ENCODE measurements around the gene TSPAN3.

DNA sequence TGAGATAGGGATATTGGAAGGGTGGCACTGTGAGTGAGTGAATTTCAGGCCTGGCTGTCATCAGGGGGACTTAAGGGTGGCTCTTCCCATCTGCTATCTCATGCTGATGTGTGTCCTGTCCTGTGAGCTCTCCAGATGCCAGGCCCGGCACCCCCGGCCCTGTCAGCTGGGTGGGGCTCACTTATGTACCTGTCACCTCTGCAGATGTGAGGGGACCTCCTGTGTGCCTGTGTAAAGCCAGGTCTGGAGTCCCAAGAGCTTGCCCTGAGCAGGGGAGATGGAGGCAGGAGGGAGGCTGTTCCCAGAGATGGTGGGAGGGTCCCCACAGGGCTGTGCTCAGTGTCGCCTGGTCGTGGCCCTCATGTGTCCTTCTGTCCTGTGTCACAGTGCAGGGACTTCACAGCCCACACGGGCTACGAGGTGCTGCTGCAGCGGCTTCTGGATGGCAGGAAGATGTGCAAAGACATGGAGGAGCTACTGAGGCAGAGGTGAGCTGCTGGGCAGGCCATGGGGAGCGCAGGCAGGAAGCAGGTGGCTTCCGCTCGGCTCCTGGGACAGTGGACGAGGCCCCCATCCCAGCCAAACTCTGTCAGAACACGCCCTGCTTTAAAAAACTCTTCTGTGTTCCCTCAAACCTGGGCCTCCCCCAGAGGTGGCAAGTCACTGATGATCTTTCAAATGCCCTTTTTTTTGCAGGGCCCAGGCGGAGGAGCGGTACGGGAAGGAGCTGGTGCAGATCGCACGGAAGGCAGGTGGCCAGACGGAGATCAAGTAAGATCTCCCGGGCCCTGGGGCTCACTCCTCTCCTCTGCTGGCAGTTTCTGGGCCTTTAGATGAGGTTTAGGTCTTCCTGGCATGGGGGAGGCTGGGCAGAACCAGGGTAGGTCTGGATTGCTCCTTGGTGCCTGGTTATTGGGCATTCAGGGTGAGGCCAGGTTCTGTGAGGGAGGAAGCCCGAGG lies 52.9 kb downstream of the TSPAN3 start:
- TF ChIP-seq, protein P1, sequence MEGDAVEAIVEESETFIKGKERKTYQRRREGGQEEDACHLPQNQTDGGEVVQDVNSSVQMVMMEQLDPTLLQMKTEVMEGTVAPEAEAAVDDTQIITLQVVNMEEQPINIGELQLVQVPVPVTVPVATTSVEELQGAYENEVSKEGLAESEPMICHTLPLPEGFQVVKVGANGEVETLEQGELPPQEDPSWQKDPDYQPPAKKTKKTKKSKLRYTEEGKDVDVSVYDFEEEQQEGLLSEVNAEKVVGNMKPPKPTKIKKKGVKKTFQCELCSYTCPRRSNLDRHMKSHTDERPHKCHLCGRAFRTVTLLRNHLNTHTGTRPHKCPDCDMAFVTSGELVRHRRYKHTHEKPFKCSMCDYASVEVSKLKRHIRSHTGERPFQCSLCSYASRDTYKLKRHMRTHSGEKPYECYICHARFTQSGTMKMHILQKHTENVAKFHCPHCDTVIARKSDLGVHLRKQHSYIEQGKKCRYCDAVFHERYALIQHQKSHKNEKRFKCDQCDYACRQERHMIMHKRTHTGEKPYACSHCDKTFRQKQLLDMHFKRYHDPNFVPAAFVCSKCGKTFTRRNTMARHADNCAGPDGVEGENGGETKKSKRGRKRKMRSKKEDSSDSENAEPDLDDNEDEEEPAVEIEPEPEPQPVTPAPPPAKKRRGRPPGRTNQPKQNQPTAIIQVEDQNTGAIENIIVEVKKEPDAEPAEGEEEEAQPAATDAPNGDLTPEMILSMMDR (IDR thresholded peaks at IDR 0.05; ENCODE audit: insufficient read depth, low read length), result no peak
- TF ChIP-seq GABPA (IDR thresholded peaks at IDR 0.05; ENCODE audit: low read depth), result no peak
- no peak for TF ChIP-seq POLR2AphosphoS5 (IDR thresholded peaks at IDR 0.05; ENCODE audit: low read depth)
- TF ChIP-seq, protein P2, sequence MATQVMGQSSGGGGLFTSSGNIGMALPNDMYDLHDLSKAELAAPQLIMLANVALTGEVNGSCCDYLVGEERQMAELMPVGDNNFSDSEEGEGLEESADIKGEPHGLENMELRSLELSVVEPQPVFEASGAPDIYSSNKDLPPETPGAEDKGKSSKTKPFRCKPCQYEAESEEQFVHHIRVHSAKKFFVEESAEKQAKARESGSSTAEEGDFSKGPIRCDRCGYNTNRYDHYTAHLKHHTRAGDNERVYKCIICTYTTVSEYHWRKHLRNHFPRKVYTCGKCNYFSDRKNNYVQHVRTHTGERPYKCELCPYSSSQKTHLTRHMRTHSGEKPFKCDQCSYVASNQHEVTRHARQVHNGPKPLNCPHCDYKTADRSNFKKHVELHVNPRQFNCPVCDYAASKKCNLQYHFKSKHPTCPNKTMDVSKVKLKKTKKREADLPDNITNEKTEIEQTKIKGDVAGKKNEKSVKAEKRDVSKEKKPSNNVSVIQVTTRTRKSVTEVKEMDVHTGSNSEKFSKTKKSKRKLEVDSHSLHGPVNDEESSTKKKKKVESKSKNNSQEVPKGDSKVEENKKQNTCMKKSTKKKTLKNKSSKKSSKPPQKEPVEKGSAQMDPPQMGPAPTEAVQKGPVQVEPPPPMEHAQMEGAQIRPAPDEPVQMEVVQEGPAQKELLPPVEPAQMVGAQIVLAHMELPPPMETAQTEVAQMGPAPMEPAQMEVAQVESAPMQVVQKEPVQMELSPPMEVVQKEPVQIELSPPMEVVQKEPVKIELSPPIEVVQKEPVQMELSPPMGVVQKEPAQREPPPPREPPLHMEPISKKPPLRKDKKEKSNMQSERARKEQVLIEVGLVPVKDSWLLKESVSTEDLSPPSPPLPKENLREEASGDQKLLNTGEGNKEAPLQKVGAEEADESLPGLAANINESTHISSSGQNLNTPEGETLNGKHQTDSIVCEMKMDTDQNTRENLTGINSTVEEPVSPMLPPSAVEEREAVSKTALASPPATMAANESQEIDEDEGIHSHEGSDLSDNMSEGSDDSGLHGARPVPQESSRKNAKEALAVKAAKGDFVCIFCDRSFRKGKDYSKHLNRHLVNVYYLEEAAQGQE (IDR thresholded peaks at IDR 0.05; ENCODE audit: insufficient replicate concordance, low read depth), result no peak
- no peak for TF ChIP-seq SPI1 (IDR thresholded peaks at IDR 0.05; ENCODE audit: borderline replicate concordance, low read depth)
